ENCODE data around the gene MRC1. TPM values are rescaled to one million over a fixed set of nuclear protein-coding genes. Genes with fewer than 3 reads are reported as not detected.

The MRC1 gene
- total and polyA plus RNA-seq, 2 donors (not counting 3 experiments of a cell fraction or from before 2014, with no cell fraction given): 0.03 to 0.13 TPM

DNA sequence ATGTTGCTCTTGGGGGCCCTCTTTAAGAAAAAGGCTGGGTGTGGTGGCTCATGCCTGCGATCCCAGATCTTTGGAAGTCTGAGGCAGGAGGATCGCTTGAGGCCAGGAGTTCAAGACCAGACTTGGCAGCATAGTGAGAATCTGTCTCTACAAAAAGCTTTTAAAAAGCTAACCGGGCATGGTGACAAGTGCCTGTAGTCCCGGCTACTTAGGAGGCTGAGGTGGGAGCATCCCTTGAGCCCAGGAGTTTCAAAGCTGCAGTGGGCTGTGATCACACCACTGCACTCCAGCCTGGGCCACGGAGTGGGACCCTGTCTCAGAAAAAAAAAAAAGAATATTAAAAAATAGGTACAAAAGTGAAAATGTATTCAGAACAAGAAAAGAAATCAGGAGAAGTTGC lies 104.5 kb downstream of the MRC1 start:
- POLR2A ChIA-PET: interaction anchor here (0.7 kb wide), 1 partner anchor 1828 kb away, joined by 3 read pairs; no protein-coding TSS in a partner anchor
- Histone ChIP-seq H3K27ac (ENCODE audit: insufficient read depth, low read depth, low read length) (no peak overlapping the region), H2AFZ (ENCODE audit: low read depth, low read length) (no peak overlapping the region), H3K4me1 (ENCODE audit: control insufficient read depth, extremely low read depth, insufficient read depth, low read length) (no peaks in the 10 kb centered on the region), H3K4me2 (ENCODE audit: insufficient read depth, low read length) (no peak overlapping the region), H3K27me3 (ENCODE audit: control insufficient read depth in 2 of 2, insufficient read depth in 2 of 2, low read length in 2 of 2) (peaks cover 0 to 5% of the 10 kb centered on the region in 2 experiments), H3K9me1 (replicated peaks; ENCODE audit: control insufficient read depth, extremely low read depth, insufficient read depth, low read length) (no peaks in the 10 kb centered on the region), H3K36me3 (ENCODE audit: control insufficient read depth in 2 of 2, extremely low read depth in 1 of 2, insufficient read depth in 2 of 2, low read length in 2 of 2) (no peaks in the 10 kb centered on the region), H4K20me1 (replicated peaks; ENCODE audit: control insufficient read depth, extremely low read depth, insufficient read depth, low read length) (no peaks in the 10 kb centered on the region), H3K79me2 (ENCODE audit: control insufficient read depth, insufficient read depth, low read length) (no peaks in the 10 kb centered on the region), H3K9me3 (replicated peaks; ENCODE audit: control insufficient read depth, insufficient read depth, low read length) (no peaks in the 10 kb centered on the region), H3K4me3 (replicated peaks in 1 of 3; ENCODE audit: insufficient read depth in 1 of 3, low read depth in 1 of 3, low read length in 3 of 3) (no peak overlapping the region), H3K9ac (replicated peaks; ENCODE audit: extremely low read depth, insufficient read depth, low read length) (no peak overlapping the region)
- BruUV-seq (replicated peaks): no TSS peak
- dilution Hi-C loops (cut with MboI; ENCODE audit: extremely low pct_ligation_motif_present, low sequenced_read_pairs) (no loop called here), intact Hi-C loops (cut with micrococcal nuclease) (no loop called here)
- CTCF ChIA-PET: interaction anchor here (1.3 kb wide), 1 partner anchor 303 kb away, joined by 3 read pairs; no protein-coding TSS in a partner anchor
- FAIRE-seq (no peak), DNase-seq (ENCODE audit: low read depth, low spot score) (no peak)
- TF ChIP-seq MYC (IDR thresholded peaks at IDR 0.05; ENCODE audit: low read depth, low read length): no peak
- TF ChIP-seq JUN (IDR thresholded peaks at IDR 0.05; ENCODE audit: borderline replicate concordance, insufficient read depth, insufficient read length, low read depth): no peak
- TF ChIP-seq POLR2A (IDR thresholded peaks at IDR 0.05; ENCODE audit: low read depth, low read length): no peak
- TF ChIP-seq EZH2 (IDR thresholded peaks at IDR 0.05; ENCODE audit: borderline replicate concordance, low read depth, low read length, severe bottlenecking): no peak
- TF ChIP-seq, protein P1, sequence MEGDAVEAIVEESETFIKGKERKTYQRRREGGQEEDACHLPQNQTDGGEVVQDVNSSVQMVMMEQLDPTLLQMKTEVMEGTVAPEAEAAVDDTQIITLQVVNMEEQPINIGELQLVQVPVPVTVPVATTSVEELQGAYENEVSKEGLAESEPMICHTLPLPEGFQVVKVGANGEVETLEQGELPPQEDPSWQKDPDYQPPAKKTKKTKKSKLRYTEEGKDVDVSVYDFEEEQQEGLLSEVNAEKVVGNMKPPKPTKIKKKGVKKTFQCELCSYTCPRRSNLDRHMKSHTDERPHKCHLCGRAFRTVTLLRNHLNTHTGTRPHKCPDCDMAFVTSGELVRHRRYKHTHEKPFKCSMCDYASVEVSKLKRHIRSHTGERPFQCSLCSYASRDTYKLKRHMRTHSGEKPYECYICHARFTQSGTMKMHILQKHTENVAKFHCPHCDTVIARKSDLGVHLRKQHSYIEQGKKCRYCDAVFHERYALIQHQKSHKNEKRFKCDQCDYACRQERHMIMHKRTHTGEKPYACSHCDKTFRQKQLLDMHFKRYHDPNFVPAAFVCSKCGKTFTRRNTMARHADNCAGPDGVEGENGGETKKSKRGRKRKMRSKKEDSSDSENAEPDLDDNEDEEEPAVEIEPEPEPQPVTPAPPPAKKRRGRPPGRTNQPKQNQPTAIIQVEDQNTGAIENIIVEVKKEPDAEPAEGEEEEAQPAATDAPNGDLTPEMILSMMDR (IDR thresholded peaks at IDR 0.05; ENCODE audit: extremely low read depth in 1 of 2, insufficient read depth in 1 of 2, low read depth in 1 of 2, low read length in 2 of 2): no peak
- TF ChIP-seq, protein P2, sequence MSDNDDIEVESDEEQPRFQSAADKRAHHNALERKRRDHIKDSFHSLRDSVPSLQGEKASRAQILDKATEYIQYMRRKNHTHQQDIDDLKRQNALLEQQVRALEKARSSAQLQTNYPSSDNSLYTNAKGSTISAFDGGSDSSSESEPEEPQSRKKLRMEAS (IDR thresholded peaks at IDR 0.05; ENCODE audit: insufficient read depth, insufficient read length): no peak
- TF ChIP-seq FOS (IDR thresholded peaks at IDR 0.05; ENCODE audit: borderline replicate concordance, insufficient read depth, low read length): no peak
- TF ChIP-seq POLR2AphosphoS5 (IDR thresholded peaks at IDR 0.05; ENCODE audit: insufficient read depth, low read depth, low read length): no peak
- no peak for TF ChIP-seq GATA2 (IDR thresholded peaks at IDR 0.05; ENCODE audit: insufficient read depth, insufficient read length, low read depth, low read length)
